B cell (primary cell): ENCODE results near the gene LEPROT. TPM values are rescaled to one million over a fixed set of nuclear protein-coding genes. Genes with fewer than 3 reads are reported as not detected.

ENCODE experiments used
- ATAC-seq: fragments of 200-7000 bp; cut with Tn5 transposase; one replicate; pipeline ENCODE4 v1.10.0; 2021; ENCODE audit warnings: low read depth, mild to moderate bottlenecking, moderate number of reproducible peaks, moderate library complexity
- CTCF ChIA-PET: fragments of 350-600 bp; sonication (Branson Sonifier 250); formaldehyde crosslinking; loops from one replicate; lab custom pipeline; 2021; ENCODE audit warnings: antibody characterized with exemption, inconsistent platforms; lab: Charles Lee
- POLR2A ChIA-PET: fragments of 350-600 bp; sonication (Branson Sonifier 250); formaldehyde crosslinking; loops from one replicate; lab custom pipeline; 2021; ENCODE audit warnings: antibody characterized with exemption; lab: Charles Lee
- DNase-seq: peaks from one replicate; pipeline ENCODE4 v3.0.0; 2013
- H2AFZ ChIP-seq: 2 replicates; pipeline ENCODE4 v1.6.1; 2012; ENCODE audit warnings: mild to moderate bottlenecking, low read depth, low read length; ENCODE audit not compliant: insufficient read depth, poor library complexity, severe bottlenecking
- H3K27ac ChIP-seq, 2 donors: 1 replicate in 1 of 2; 2 replicates in 1 of 2; pipeline ENCODE4 v1.5.1; 2012 to 2013; ENCODE audit warnings: low read length in 2 of 2, mild to moderate bottlenecking in 2 of 2, moderate library complexity in 1 of 2
- H3K27me3 ChIP-seq, 4 experiments: fragments of 200-600 bp in 1 of 4; sonication (generic) in 1 of 4; replicated peaks in 1 of 4; 1 replicate in 2 of 4; 2 replicates in 2 of 4; pipeline versions ENCODE4 v1.6.1 to v1.7.0; 2013 to 2016; ENCODE audit warnings: low read length in 3 of 4, mild to moderate bottlenecking in 2 of 4, mixed read lengths in 1 of 4, moderate library complexity in 1 of 4; ENCODE audit not compliant: insufficient read depth in 4 of 4, control insufficient read depth in 3 of 4; ENCODE audit errors: control extremely low read depth in 1 of 4
- H3K36me3 ChIP-seq, 2 experiments: replicated peaks in 1 of 2; 1 replicate in 1 of 2; 2 replicates in 1 of 2; pipeline versions ENCODE4 v1.6.1 to v1.7.1; 2013; ENCODE audit warnings: low read length in 1 of 2; ENCODE audit not compliant: insufficient read depth in 2 of 2, control insufficient read depth in 1 of 2; ENCODE audit errors: control extremely low read depth in 1 of 2, extremely low read depth in 1 of 2
- H3K4me1 ChIP-seq, 2 donors: fragments of 200-600 bp in 1 of 2; sonication (generic) in 1 of 2; 1 replicate in 1 of 2; 2 replicates in 1 of 2; pipeline versions ENCODE4 v1.5.1 to v1.6.1; 2013 to 2017; ENCODE audit warnings: low read length in 2 of 2; ENCODE audit not compliant: control insufficient read depth in 2 of 2, insufficient read depth in 2 of 2
- H3K4me2 ChIP-seq: replicated peaks from 2 replicates; pipeline ENCODE3; 2012; ENCODE audit warnings: mild to moderate bottlenecking, low read depth, low read length; ENCODE audit not compliant: poor library complexity, severe bottlenecking
- H3K4me3 ChIP-seq, 5 experiments: fragments of 200-600 bp in 1 of 5; sonication (generic) in 1 of 5; 1 replicate in 3 of 5; 2 replicates in 2 of 5; pipeline versions ENCODE4 v1.5.1 to v1.7.0; 2011 to 2016; ENCODE audit warnings: low read length in 4 of 5, mild to moderate bottlenecking in 4 of 5, low read depth in 2 of 5, control low read depth in 1 of 5, moderate library complexity in 1 of 5; ENCODE audit not compliant: insufficient read depth in 1 of 5; ENCODE audit errors: control extremely low read depth in 1 of 5, extremely low read depth in 1 of 5
- H3K79me2 ChIP-seq: fragments of 200-600 bp; sonication (generic); one replicate; pipeline ENCODE4 v1.6.0; 2016; ENCODE audit warnings: low read length; ENCODE audit not compliant: control insufficient read depth, insufficient read depth
- H3K9ac ChIP-seq: fragments of 200-600 bp; sonication (generic); 2 replicates; pipeline ENCODE4 v1.6.1; 2017; ENCODE audit warnings: mild to moderate bottlenecking, low read length, moderate library complexity
- H3K9me3 ChIP-seq, 3 donors: one replicate each; pipeline versions ENCODE4 v1.6.1 to v1.7.1; 2013; ENCODE audit warnings: low read length in 2 of 3; ENCODE audit not compliant: control insufficient read depth in 2 of 3, insufficient read depth in 1 of 3; ENCODE audit errors: control extremely low read depth in 1 of 3
- H4K20me1 ChIP-seq: 2 replicates; pipeline ENCODE4 v1.6.0; 2012; ENCODE audit warnings: mild to moderate bottlenecking, low read length; ENCODE audit not compliant: insufficient read depth, control insufficient read depth, poor library complexity, severe bottlenecking
- H3K27ac Mint-ChIP-seq: one replicate; pipeline ENCODE4 v1.8.0; 2021; ENCODE audit warnings: mixed read lengths
- H3K27me3 Mint-ChIP-seq: one replicate; pipeline ENCODE4 v1.8.0; 2021; ENCODE audit warnings: mixed read lengths
- H3K4me1 Mint-ChIP-seq: one replicate; pipeline ENCODE4 v1.8.0; 2021; ENCODE audit warnings: mixed read lengths
- H3K4me3 Mint-ChIP-seq: one replicate; pipeline ENCODE4 v1.8.0; 2021; ENCODE audit warnings: mixed read lengths
- H3K9me3 Mint-ChIP-seq: one replicate; pipeline ENCODE4 v1.8.0; 2022; ENCODE audit warnings: mixed read lengths; ENCODE audit not compliant: insufficient read depth
- EZH2 ChIP-seq: IDR thresholded peaks from 2 replicates; pipeline ENCODE4 v1.6.1; 2012; ENCODE audit warnings: borderline replicate concordance, low read depth, mild to moderate bottlenecking, moderate library complexity, low read length; ENCODE audit not compliant: insufficient read depth, poor library complexity, severe bottlenecking
- WGBS: methylation state at CpG from one replicate; pipeline ENCODE4 v1.1.5; 2013; ENCODE audit warnings: missing lambda C conversion rate; ENCODE audit not compliant: insufficient coverage; 5-methylcytosine and 5-hydroxymethylcytosine counted together
- intact Hi-C: fragments of 100-400 bp; cut with micrococcal nuclease; formaldehyde crosslinking; loops from one replicate; pipeline ENCODE4 v1.10.0; 2022
- polyA plus RNA-seq: library from polyadenylated mRNA; depleted of rRNA; stranded (reverse); fragments of >200 nt; gene quantifications from 2 replicates; pipeline ENCODE4 v1.2.3, GENCODE V29; 2012
- total RNA-seq, 2 donors: library from RNA; stranded (reverse); fragments of 120-200 nt in 1 of 2; gene quantifications; 1 replicate in 1 of 2; 2 replicates in 1 of 2; pipeline versions ENCODE4 v1.2.3 to v1.2.4, GENCODE V29; 2013 to 2022
- TF ChIP-seq, protein P1 (sequence below): fragments of 200-600 bp; IDR thresholded peaks from one replicate; pipeline ENCODE4 v1.8.0; 2022; ENCODE audit warnings: antibody characterized with exemption, mild to moderate bottlenecking

The LEPROT gene
- total and polyA plus RNA-seq, 2 donors (not counting 1 experiment from before 2014, with no cell fraction given), result 9.7 to 26.5 TPM

DNA sequence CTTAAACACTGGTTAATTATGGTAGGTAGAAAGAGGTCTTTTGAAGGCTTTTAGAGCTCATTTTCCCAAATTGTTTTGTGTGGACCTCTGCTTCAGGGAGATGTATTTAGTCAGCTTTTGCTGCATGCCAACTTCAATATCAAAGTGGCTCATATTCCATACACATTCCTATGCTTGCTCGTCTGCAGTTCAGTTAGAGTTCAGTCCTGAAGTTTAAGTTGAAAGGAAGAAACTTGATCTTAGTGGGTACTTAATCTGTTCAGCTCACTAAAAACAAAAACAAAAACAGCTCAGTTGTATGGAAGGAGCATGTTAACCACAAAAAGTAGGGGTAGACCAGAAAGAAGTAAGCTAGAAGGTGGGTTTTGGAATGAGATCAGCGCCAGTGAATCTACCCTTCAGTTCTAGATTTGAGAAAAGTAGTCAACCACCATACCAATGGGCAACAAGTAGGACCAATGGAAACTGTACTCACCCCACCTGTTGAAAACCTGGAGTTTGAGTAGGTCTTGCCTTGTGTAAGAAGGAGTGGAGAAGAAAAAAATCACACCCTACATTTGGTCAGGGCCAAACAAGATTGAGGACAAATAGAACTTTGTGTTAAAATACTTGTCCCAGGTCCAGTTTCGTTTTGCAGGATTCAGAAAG lies 58.0 kb downstream of the LEPROT start:
- H3K9me3 Mint-ChIP-seq, result no peaks in the 10 kb centered on the region
- intact Hi-C loops, result no loop called here
- no peaks in the 10 kb centered on the region for H4K20me1 ChIP-seq
- DNase-seq (no peak), ATAC-seq (no peak)
- H3K4me3 ChIP-seq, result no peak overlapping the region
- no peaks in the 10 kb centered on the region for H3K9me3 ChIP-seq
- no peaks in the 10 kb centered on the region for H3K27me3 ChIP-seq
- H3K4me3 Mint-ChIP-seq, result no peak overlapping the region
- no CpG with 5 or more reads among the region's 3 CpGs for WGBS
- H3K79me2 ChIP-seq, result no peaks in the 10 kb centered on the region
- no peaks in the 10 kb centered on the region for H3K4me1 ChIP-seq
- no peak overlapping the region for H3K27ac ChIP-seq
- H3K27me3 Mint-ChIP-seq, result no peaks in the 10 kb centered on the region
- H2AFZ ChIP-seq, result no peak overlapping the region
- CTCF ChIA-PET, result no interaction called here
- H3K36me3 ChIP-seq, result no peaks in the 10 kb centered on the region
- no peak overlapping the region for H3K4me2 ChIP-seq
- POLR2A ChIA-PET, result no interaction called here
- H3K27ac Mint-ChIP-seq, result no peak overlapping the region
- TF ChIP-seq EZH2, result no peak
- TF ChIP-seq, protein P1, sequence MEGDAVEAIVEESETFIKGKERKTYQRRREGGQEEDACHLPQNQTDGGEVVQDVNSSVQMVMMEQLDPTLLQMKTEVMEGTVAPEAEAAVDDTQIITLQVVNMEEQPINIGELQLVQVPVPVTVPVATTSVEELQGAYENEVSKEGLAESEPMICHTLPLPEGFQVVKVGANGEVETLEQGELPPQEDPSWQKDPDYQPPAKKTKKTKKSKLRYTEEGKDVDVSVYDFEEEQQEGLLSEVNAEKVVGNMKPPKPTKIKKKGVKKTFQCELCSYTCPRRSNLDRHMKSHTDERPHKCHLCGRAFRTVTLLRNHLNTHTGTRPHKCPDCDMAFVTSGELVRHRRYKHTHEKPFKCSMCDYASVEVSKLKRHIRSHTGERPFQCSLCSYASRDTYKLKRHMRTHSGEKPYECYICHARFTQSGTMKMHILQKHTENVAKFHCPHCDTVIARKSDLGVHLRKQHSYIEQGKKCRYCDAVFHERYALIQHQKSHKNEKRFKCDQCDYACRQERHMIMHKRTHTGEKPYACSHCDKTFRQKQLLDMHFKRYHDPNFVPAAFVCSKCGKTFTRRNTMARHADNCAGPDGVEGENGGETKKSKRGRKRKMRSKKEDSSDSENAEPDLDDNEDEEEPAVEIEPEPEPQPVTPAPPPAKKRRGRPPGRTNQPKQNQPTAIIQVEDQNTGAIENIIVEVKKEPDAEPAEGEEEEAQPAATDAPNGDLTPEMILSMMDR, result no peak
- no peak overlapping the region for H3K9ac ChIP-seq
- H3K4me1 Mint-ChIP-seq, result no peaks in the 10 kb centered on the region

GRCh38 chr1:65479554-65480204 lies 59.2 kb downstream of the LEPROT start:
- H3K4me3 Mint-ChIP-seq, result no peak overlapping the region
- Histone ChIP-seq H3K4me1 (no peaks in the 10 kb centered on the region), H3K4me2 (no peak overlapping the region), H3K27me3 (no peaks in the 10 kb centered on the region), H4K20me1 (no peaks in the 10 kb centered on the region), H2AFZ (no peak overlapping the region), H3K9ac (no peak overlapping the region), H3K36me3 (no peaks in the 10 kb centered on the region), H3K79me2 (no peaks in the 10 kb centered on the region), H3K9me3 (no peaks in the 10 kb centered on the region), H3K27ac (no peak overlapping the region), H3K4me3 (no peak overlapping the region)
- H3K27ac Mint-ChIP-seq, result no peak overlapping the region
- H3K9me3 Mint-ChIP-seq, result no peaks in the 10 kb centered on the region
- H3K4me1 Mint-ChIP-seq, result no peaks in the 10 kb centered on the region
- WGBS, result 84% methylated on average over 3 of the region's 4 CpGs
- DNase-seq (no peak), ATAC-seq (no peak)
- intact Hi-C loops, result no loop called here
- no peaks in the 10 kb centered on the region for H3K27me3 Mint-ChIP-seq
- ChIA-PET POLR2A (no interaction called here), CTCF (no interaction called here)
- TF ChIP-seq, protein P1, result no peak
- TF ChIP-seq EZH2, result no peak
